Muscle layer of colon (tissue), 2 donors: ENCODE measurements around the gene ITGA8.
"Not testable (repeated sequence)": the region's sequence is repeated elsewhere in the genome, so short reads cannot be mapped to it uniquely, and the experiment has no call there.

ENCODE experiments used
- H3K27ac ChIP-seq: one replicate; pipeline ENCODE4 v1.7.0; 2013; ENCODE audit warnings: low read depth, mild to moderate bottlenecking, low read length, moderate library complexity
- H3K27me3 ChIP-seq, 2 donors: one replicate each; pipeline ENCODE4 v1.7.0; 2013; ENCODE audit warnings: low read length in 2 of 2, mild to moderate bottlenecking in 2 of 2; ENCODE audit not compliant: insufficient read depth in 2 of 2, control insufficient read depth in 1 of 2
- H3K36me3 ChIP-seq: one replicate; pipeline ENCODE4 v1.7.0; 2013; ENCODE audit warnings: mild to moderate bottlenecking, low read length; ENCODE audit not compliant: insufficient read depth
- H3K4me1 ChIP-seq: one replicate; pipeline ENCODE4 v1.7.0; 2013; ENCODE audit warnings: mild to moderate bottlenecking, low read length; ENCODE audit not compliant: insufficient read depth
- H3K4me3 ChIP-seq, 2 donors: one replicate each; pipeline ENCODE4 v1.7.0; 2013; ENCODE audit warnings: low read length in 2 of 2, low read depth in 1 of 2, mild to moderate bottlenecking in 1 of 2, moderate library complexity in 1 of 2
- H3K9ac ChIP-seq: one replicate; pipeline ENCODE4 v1.7.0; 2013; ENCODE audit warnings: low read length
- H3K9me3 ChIP-seq: one replicate; pipeline ENCODE4 v1.7.0; 2013; ENCODE audit warnings: mild to moderate bottlenecking, low read length
- donor health status: abdominal sarcoma.
- donor health status: Adenocarcinoma of cecum.

The ITGA8 gene

GRCh38 chr10:15570738-15571339 is 148.9 kb downstream of the ITGA8 start:
- no peaks in the 10 kb centered on the region for H3K4me1 ChIP-seq
- no peaks in the 10 kb centered on the region for H3K27me3 ChIP-seq
- H3K36me3 ChIP-seq: no peaks in the 10 kb centered on the region
- no peak overlapping the region for H3K9ac ChIP-seq
- H3K27ac ChIP-seq: no peak overlapping the region
- H3K4me3 ChIP-seq: no peak overlapping the region
- no peaks in the 10 kb centered on the region for H3K9me3 ChIP-seq

- no peaks in the 10 kb centered on the region for H3K9me3 ChIP-seq
- H3K27ac ChIP-seq: no peak overlapping the region
- H3K4me3 ChIP-seq: no peak overlapping the region
- no peaks in the 10 kb centered on the region for H3K4me1 ChIP-seq
- H3K36me3 ChIP-seq: no peaks in the 10 kb centered on the region
- no peaks in the 10 kb centered on the region for H3K27me3 ChIP-seq
- no peak overlapping the region for H3K9ac ChIP-seq
These were observed 151.8 kb downstream of the ITGA8 start for GRCh38 chr10:15567952-15568351.

- H3K36me3 ChIP-seq: no peaks in the 10 kb centered on the region
- no peaks in the 10 kb centered on the region for H3K27me3 ChIP-seq
- H3K9ac ChIP-seq: no peak overlapping the region
These were observed 156.5 kb downstream of the ITGA8 start for GRCh38 chr10:15563246-15563645.

GRCh38 chr10:15562578-15562977 is 157.1 kb downstream of the ITGA8 start:
- no peaks in the 10 kb centered on the region for H3K27me3 ChIP-seq
- no peak overlapping the region for H3K4me3 ChIP-seq
- H3K9me3 ChIP-seq: no peaks in the 10 kb centered on the region
- H3K36me3 ChIP-seq: no peaks in the 10 kb centered on the region
- no peak overlapping the region for H3K9ac ChIP-seq
- H3K27ac ChIP-seq: no peak overlapping the region
- H3K4me1 ChIP-seq: no peaks in the 10 kb centered on the region

More at GRCh38 chr10:15563246-15563645, 156.5 kb downstream of the ITGA8 start:
- Histone ChIP-seq H3K27ac (no peak overlapping the region), H3K4me1 (no peaks in the 10 kb centered on the region), H3K9me3 (no peaks in the 10 kb centered on the region), H3K4me3 (no peak overlapping the region)

- H3K4me3 ChIP-seq: no peak overlapping the region
- H3K9ac ChIP-seq: no peak overlapping the region
- H3K9me3 ChIP-seq: no peaks in the 10 kb centered on the region
- H3K4me1 ChIP-seq: no peaks in the 10 kb centered on the region
- H3K27ac ChIP-seq: no peak overlapping the region
- H3K36me3 ChIP-seq: no peaks in the 10 kb centered on the region
- H3K27me3 ChIP-seq: no peaks in the 10 kb centered on the region
These were observed 157.6 kb downstream of the ITGA8 start for GRCh38 chr10:15562116-15562515.

GRCh38 chr10:15558136-15558535 is 161.6 kb downstream of the ITGA8 start:
- Histone ChIP-seq H3K9ac (no peak overlapping the region), H3K27me3 (no peaks in the 10 kb centered on the region), H3K27ac (no peak overlapping the region), H3K9me3 (no peaks in the 10 kb centered on the region), H3K4me3 (no peak overlapping the region), H3K36me3 (no peaks in the 10 kb centered on the region), H3K4me1 (no peaks in the 10 kb centered on the region)

GRCh38 chr10:15557168-15557567 is 162.6 kb downstream of the ITGA8 start:
- H3K36me3 ChIP-seq, H3K27ac ChIP-seq, H3K9ac ChIP-seq: not testable (repeated sequence)

GRCh38 chr10:15550950-15551349 is 168.8 kb downstream of the ITGA8 start:
- Histone ChIP-seq H3K9me3 (no peaks in the 10 kb centered on the region), H3K27me3 (no peaks in the 10 kb centered on the region), H3K4me3 (no peak overlapping the region), H3K4me1 (no peaks in the 10 kb centered on the region), H3K9ac (no peak overlapping the region), H3K27ac (no peak overlapping the region), H3K36me3 (no peaks in the 10 kb centered on the region)

More at GRCh38 chr10:15557168-15557567, 162.6 kb downstream of the ITGA8 start:
- H3K4me3 ChIP-seq, H3K9me3 ChIP-seq, H3K27me3 ChIP-seq, H3K4me1 ChIP-seq: not testable (repeated sequence)

- Histone ChIP-seq H3K9me3 (no peaks in the 10 kb centered on the region), H3K36me3 (no peaks in the 10 kb centered on the region), H3K27me3 (no peaks in the 10 kb centered on the region), H3K4me3 (no peak overlapping the region), H3K4me1 (no peaks in the 10 kb centered on the region), H3K9ac (no peak overlapping the region), H3K27ac (no peak overlapping the region)
These were observed 171.4 kb downstream of the ITGA8 start for GRCh38 chr10:15548331-15548730.

GRCh38 chr10:15546606-15547005 is 173.1 kb downstream of the ITGA8 start:
- Histone ChIP-seq H3K4me3 (no peak overlapping the region), H3K4me1 (no peaks in the 10 kb centered on the region), H3K9ac (no peak overlapping the region), H3K27ac (no peak overlapping the region), H3K36me3 (no peaks in the 10 kb centered on the region), H3K27me3 (no peaks in the 10 kb centered on the region), H3K9me3 (no peaks in the 10 kb centered on the region)

- Histone ChIP-seq H3K36me3 (no peaks in the 10 kb centered on the region), H3K4me1 (no peaks in the 10 kb centered on the region)
These were observed 173.8 kb downstream of the ITGA8 start for GRCh38 chr10:15545884-15546283.

GRCh38 chr10:15545266-15545665 is 174.5 kb downstream of the ITGA8 start:
- Histone ChIP-seq H3K9ac (no peak overlapping the region), H3K27ac (no peak overlapping the region), H3K9me3 (no peaks in the 10 kb centered on the region), H3K27me3 (no peaks in the 10 kb centered on the region), H3K4me3 (no peak overlapping the region), H3K36me3 (no peaks in the 10 kb centered on the region), H3K4me1 (no peaks in the 10 kb centered on the region)

More at GRCh38 chr10:15545884-15546283, 173.8 kb downstream of the ITGA8 start:
- no peaks in the 10 kb centered on the region for H3K9me3 ChIP-seq
- no peak overlapping the region for H3K9ac ChIP-seq
- H3K27me3 ChIP-seq: no peaks in the 10 kb centered on the region
- H3K4me3 ChIP-seq: no peak overlapping the region
- H3K27ac ChIP-seq: no peak overlapping the region
